ENCODE data around the gene HSF2. TPM values are rescaled to one million over a fixed set of nuclear protein-coding genes. Genes with fewer than 3 reads are reported as not detected.
A peak's percentile ranks its signal among the peaks of the same experiment; 100 is the strongest.

The HSF2 gene
- total and polyA plus RNA-seq, 9 donors, result 14.0 to 28.1 (median 17.3) TPM

DNA sequence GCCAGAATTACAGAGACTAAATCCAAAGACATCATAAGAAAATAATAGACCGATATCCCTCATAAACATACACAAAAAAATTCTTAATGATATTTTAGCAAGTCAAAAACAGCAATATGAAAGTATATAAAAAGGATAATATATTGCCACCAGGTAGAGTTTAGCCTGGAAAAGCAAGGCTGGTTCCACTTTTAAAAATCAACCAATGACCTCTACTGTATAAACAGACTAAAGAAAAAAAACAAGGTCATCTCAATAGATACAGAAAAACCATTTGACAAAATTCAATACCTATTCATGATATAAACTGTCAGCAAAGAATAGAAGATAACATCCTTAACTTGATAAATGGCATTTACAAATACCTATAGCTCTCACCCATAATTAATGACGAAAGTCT is 62.4 kb downstream of the HSF2 start:
- no peak for DNase-seq
- Histone ChIP-seq H3K36me3 (no peaks in the 10 kb centered on the region), H3K27ac (no peak overlapping the region), H3K4me1 (ENCODE audit: insufficient read depth) (peaks cover 10% of the 10 kb centered on the region), H3K4me3 (no peak overlapping the region), H3K9me3 (no peaks in the 10 kb centered on the region), H3K27me3 (no peaks in the 10 kb centered on the region)
- intact Hi-C loops (cut with DNase I), result no loop called here
- 88 to 93% (median 92%) methylated on average over 2 of the region's 2 CpGs for WGBS, 3 donors
- TF ChIP-seq POLR2A (IDR thresholded peaks at IDR 0.05) (no peak), EP300 (IDR thresholded peaks at IDR 0.05) (no peak)
- TF ChIP-seq, protein P1, sequence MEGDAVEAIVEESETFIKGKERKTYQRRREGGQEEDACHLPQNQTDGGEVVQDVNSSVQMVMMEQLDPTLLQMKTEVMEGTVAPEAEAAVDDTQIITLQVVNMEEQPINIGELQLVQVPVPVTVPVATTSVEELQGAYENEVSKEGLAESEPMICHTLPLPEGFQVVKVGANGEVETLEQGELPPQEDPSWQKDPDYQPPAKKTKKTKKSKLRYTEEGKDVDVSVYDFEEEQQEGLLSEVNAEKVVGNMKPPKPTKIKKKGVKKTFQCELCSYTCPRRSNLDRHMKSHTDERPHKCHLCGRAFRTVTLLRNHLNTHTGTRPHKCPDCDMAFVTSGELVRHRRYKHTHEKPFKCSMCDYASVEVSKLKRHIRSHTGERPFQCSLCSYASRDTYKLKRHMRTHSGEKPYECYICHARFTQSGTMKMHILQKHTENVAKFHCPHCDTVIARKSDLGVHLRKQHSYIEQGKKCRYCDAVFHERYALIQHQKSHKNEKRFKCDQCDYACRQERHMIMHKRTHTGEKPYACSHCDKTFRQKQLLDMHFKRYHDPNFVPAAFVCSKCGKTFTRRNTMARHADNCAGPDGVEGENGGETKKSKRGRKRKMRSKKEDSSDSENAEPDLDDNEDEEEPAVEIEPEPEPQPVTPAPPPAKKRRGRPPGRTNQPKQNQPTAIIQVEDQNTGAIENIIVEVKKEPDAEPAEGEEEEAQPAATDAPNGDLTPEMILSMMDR (IDR thresholded peaks at IDR 0.05), result no peak

DNA sequence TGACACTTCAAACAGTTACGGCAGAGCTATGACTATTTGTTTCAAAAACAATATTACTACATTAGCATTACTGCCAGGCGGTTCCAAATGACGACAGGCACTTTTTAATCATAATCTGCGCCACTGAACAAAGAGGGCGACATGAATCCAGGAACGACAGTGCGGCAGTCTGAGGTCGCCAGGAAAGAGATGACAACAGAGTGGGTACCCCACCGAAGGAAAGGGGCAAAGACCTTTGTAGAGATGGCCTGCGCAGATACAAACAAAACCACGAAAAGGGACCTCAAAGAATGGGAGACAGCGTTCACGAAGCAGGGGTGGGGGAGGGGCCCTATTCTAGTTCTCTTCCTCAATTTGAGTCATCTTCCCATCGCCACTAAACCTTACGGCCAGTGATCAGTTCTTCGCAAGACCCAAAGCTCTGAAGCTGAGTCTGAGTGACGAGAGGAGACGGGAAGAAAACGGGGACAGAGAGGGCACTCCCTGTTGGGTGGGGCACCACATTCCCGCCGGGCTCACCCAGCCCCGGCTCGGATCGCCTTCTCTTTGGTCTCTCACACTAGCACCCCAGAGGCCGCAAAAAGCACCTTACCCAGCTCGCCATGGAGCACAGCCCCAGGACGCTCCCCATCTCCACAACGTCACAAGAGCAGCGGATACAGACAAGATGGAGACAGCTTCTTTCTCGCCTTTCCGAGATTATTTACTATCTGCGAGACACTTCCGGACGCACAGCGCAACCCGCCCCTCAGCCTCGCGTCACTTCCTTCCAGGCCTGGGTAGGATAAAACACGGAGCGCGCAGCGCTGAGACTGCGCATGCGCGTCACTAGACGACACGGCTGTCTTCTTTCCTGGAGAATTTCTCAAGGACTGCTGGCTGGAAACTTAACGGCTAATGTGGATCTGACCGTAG is 71.9 kb downstream of the HSF2 start, which contains the start of gene SERINC1:
Gene SERINC1, minus strand, starts transcription at position 701 of the 915 bp plus-strand sequence. Its CDS starts 70 bp downstream, at position 631.
- Histone ChIP-seq H3K27ac (peak within 1 kb of the TSS; percentile 83 to 87), H3K9me3 (no peaks in the 10 kb centered on the region), H3K36me3 (no peaks in the 10 kb centered on the region), H3K27me3 (no peaks in the 10 kb centered on the region), H3K4me1 (ENCODE audit: insufficient read depth) (peaks cover 10% of the 10 kb centered on the region), H3K4me3 (peak within 1 kb of the TSS; percentile 93)
- 0 to 1% (median 0%) methylated on average over 49 of the region's 49 CpGs for WGBS, 3 donors
- intact Hi-C loops (cut with DNase I), result no loop called here
- TF ChIP-seq, protein P1 (IDR thresholded peaks at IDR 0.05), result no peak
- TF ChIP-seq POLR2A (IDR thresholded peaks at IDR 0.05), result peak; percentile 90
- peak; percentile 93 to 96 (median 94) for DNase-seq

DNA sequence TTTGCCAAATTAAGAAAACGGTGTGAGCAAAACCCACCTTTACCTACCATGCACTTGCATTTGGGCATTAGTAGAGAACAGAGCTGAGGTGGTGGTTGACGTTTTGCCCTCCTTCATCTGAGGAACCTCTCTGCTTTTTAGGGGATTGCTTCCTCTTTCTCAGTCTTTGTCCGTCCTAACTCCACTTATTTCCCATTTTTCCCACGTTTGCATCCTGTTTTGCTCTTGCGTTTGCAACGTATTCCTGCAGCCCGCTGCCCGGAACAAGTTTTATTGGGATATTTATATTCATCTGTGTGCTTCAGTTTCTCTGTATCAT is 72.5 kb downstream of the HSF2 start:
- Histone ChIP-seq H3K27ac (peak overlapping the region; percentile 83 to 87), H3K4me1 (ENCODE audit: insufficient read depth) (peaks cover 9% of the 10 kb centered on the region), H3K9me3 (no peaks in the 10 kb centered on the region), H3K4me3 (peak overlapping the region; percentile 93), H3K27me3 (no peaks in the 10 kb centered on the region), H3K36me3 (no peaks in the 10 kb centered on the region)
- TF ChIP-seq POLR2A (IDR thresholded peaks at IDR 0.05), result no peak
- TF ChIP-seq EP300 (IDR thresholded peaks at IDR 0.05), result no peak
- TF ChIP-seq, protein P1 (IDR thresholded peaks at IDR 0.05), result no peak
- WGBS, 3 donors, result 0 to 1% (median 0%) methylated on average over 8 of the region's 8 CpGs
- intact Hi-C loops (cut with DNase I), result no loop called here
- no peak for DNase-seq

DNA sequence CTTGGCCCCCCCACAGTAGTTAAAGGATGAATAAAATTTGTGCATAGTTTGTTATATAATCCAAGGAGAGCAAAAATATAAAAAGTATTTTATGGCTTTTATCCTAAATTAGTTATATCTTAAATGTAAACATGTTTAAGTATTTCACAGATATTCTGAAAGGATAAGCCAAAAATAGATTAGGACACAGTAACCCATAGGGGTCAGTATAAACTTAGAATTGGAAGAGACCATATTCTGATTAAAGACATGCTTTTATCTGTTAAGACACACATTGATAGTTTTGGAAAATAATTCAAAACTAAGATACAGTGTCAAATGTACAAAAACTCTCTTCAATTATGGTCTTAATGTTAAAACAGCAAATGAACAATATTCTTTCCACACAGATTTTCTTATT is 76.7 kb downstream of the HSF2 start:
- Histone ChIP-seq H3K36me3 (no peaks in the 10 kb centered on the region), H3K9me3 (no peaks in the 10 kb centered on the region), H3K27ac (no peak overlapping the region), H3K4me3 (no peak overlapping the region), H3K4me1 (ENCODE audit: insufficient read depth) (no peaks in the 10 kb centered on the region), H3K27me3 (no peaks in the 10 kb centered on the region)
- TF ChIP-seq, protein P1 (IDR thresholded peaks at IDR 0.05), result no peak
- TF ChIP-seq EP300 (IDR thresholded peaks at IDR 0.05) (no peak), POLR2A (IDR thresholded peaks at IDR 0.05) (no peak)
- no peak for DNase-seq
- intact Hi-C loops (cut with DNase I), result no loop called here

Data from ovary (tissue), 9 donors.